ENCODE measurements around the gene GOLGA6L7.
"Not testable (repeated sequence)": the region's sequence is repeated elsewhere in the genome, so short reads cannot be mapped to it uniquely, and the experiment has no call there.

GOLGA6L7 gene, protein sequence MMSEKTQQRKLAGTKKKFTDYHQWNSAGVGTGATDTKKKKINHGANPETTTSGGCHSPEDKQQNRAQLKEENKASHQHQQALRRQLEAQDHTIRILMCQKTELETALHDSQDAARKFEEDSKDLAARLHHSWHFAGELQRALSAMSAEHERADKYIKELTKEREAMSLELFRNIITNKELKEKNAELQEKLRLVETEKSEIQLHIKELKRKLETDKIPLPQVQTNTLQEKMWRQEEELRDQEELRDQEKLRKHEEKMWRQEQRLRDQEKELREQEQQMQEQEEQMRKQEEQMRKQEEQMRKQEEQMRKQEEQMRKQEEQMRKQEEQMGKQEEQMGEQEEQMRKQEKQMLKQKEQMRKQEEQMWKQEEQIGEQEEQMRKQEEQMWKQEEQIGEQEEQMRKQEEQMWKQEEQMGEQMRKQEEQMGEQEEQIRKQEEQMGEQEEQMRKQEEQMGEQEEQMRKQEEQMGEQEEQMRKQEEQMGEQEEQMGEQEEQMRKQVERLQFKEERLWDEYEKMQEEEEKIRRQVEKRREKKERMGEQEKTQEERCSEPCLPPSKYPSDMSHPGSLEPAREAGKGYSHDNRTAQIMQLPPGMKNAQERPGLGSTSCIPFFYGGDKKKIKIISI
- total RNA-seq: 0 to 0.07 (median 0) reads per million in 9 experiments

- not testable (repeated sequence) for ATAC-seq (replicated peaks); H3K4me3 Mint-ChIP-seq; H3K27ac Mint-ChIP-seq; H3K4me1 Mint-ChIP-seq (ENCODE audit: low read depth in 2 of 2); H3K9me3 Mint-ChIP-seq; DNase-seq; H3K36me3 Mint-ChIP-seq (ENCODE audit: insufficient read depth); H3K27me3 Mint-ChIP-seq
These were observed at the start of gene GOLGA6L7 for GRCh38 chr15:28848521-28848920. Gene GOLGA6L7 (minus strand): TSS chr15:28848644. CDS start chr15:28848549, 95 bp downstream.

DNA sequence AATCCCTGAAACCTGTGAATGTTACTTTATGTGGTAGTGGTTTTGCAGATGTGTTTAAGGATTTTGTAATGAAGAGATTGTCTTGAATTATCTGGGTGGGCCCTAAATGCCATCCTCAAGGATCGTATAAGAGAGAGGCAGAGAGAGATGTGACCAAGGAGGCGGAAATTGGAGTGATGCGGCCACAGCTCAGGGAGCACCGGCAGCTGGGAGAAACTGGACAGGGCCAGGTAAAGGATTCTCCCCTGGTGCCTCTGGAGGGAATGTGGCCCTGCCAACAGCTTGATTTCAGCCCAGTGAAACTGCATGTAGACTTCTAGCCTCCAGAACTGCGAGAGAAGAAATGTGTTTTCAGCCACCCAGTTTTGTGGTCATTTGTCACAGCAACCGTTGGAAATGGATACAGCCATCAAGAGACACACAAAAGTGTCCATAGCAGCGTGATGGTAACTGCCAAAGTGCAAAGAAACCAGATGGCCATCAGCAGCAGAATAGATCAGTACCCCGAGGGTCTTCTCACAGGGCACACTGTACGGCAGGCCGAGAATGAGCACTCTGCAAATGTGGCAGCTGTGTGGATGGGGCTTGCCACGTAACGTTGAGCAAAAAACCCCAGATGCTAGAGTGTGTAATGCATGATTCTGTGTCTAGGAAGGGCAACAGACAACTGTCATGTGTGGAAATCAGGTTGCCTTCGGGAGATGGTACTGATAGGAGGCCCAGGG, 49.6 kb upstream of the GOLGA6L7 start:
- Mint-ChIP-seq H3K27ac (no peak overlapping the region), H3K27me3 (peaks cover 0 to 9% of the 10 kb centered on the region in 2 donors), H3K36me3 (ENCODE audit: insufficient read depth) (no peaks in the 10 kb centered on the region), H3K4me1 (ENCODE audit: low read depth in 2 of 2) (peaks cover 3 to 8% of the 10 kb centered on the region in 2 donors), H3K9me3 (no peaks in the 10 kb centered on the region), H3K4me3 (no peak overlapping the region)
- no peak for DNase-seq
- no peak for ATAC-seq (replicated peaks)

DNA sequence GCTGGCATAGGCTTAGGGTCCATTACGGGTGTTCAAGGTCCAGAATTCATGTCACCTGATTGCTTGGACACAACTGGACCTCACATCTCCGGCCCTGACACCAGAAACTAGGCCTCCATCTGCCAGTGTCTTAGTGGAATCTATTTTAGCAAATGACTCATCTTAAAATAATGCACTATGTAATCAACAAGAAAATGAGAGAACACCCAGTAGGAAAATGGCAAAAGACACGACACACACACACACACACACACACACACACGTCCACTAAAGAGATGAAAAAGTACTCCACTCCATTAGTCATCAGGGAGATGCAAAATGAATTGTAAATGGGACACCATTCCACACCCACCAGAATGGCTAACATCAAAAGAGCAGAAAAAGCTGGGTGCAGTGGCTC, 48.5 kb upstream of the GOLGA6L7 start:
- no peaks in the 10 kb centered on the region for H3K9me3 Mint-ChIP-seq

GRCh38 chr15:28895566-28895965, 47.1 kb upstream of the GOLGA6L7 start:
- Mint-ChIP-seq H3K4me1 (ENCODE audit: low read depth in 2 of 2) (peaks cover 15 to 17% of the 10 kb centered on the region in 2 donors), H3K27me3 (peaks cover 0 to 9% of the 10 kb centered on the region in 2 donors), H3K27ac (no peak overlapping the region), H3K4me3 (no peak overlapping the region), H3K36me3 (ENCODE audit: insufficient read depth) (no peaks in the 10 kb centered on the region), H3K9me3 (no peaks in the 10 kb centered on the region)
- DNase-seq (no peak), ATAC-seq (replicated peaks) (no peak)

More for the DNA sequence above, 48.5 kb upstream of the GOLGA6L7 start:
- Mint-ChIP-seq H3K4me1 (ENCODE audit: low read depth in 2 of 2) (peaks cover 4 to 12% of the 10 kb centered on the region in 2 donors), H3K4me3 (no peak overlapping the region), H3K27ac (no peak overlapping the region), H3K36me3 (ENCODE audit: insufficient read depth) (no peaks in the 10 kb centered on the region), H3K27me3 (peaks cover 0 to 9% of the 10 kb centered on the region in 2 donors)
- DNase-seq: no peak
- no peak for ATAC-seq (replicated peaks)

DNA sequence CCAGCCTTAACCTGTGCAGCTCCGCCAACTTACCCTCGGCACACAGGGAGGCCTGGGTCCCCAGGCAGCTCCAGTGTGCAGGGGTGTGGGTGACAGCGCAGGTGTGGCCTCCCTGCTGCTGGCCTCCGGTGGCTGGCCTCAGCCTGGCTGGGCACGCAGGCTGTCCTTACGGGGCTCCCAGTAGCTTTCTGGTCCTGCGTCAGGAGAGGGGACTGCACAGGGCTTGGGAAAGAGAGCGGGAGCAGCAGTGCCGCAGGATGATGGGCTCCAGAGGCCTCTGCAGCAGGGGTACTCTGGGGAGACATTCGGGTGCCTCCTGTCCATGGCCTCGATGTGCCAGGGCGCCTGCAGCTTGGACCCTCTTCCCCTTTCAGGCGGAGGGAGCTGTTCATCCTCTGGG, 46.7 kb upstream of the GOLGA6L7 start:
- no peak overlapping the region for H3K4me3 Mint-ChIP-seq
- DNase-seq (no peak), ATAC-seq (replicated peaks) (no peak)
- H3K4me1 Mint-ChIP-seq (ENCODE audit: low read depth in 2 of 2): peaks cover 19 to 21% of the 10 kb centered on the region in 2 donors
- no peaks in the 10 kb centered on the region for H3K9me3 Mint-ChIP-seq
- H3K27ac Mint-ChIP-seq: no peak overlapping the region
- peaks cover 0 to 9% of the 10 kb centered on the region in 2 donors for H3K27me3 Mint-ChIP-seq
- no peaks in the 10 kb centered on the region for H3K36me3 Mint-ChIP-seq (ENCODE audit: insufficient read depth)

GRCh38 chr15:28894631-28895030, 46.2 kb upstream of the GOLGA6L7 start:
- Mint-ChIP-seq H3K36me3 (ENCODE audit: insufficient read depth) (no peaks in the 10 kb centered on the region), H3K27me3 (peaks cover 0 to 9% of the 10 kb centered on the region in 2 donors), H3K9me3 (no peaks in the 10 kb centered on the region), H3K4me1 (ENCODE audit: low read depth in 2 of 2) (peaks cover 23 to 26% of the 10 kb centered on the region in 2 donors), H3K4me3 (no peak overlapping the region), H3K27ac (no peak overlapping the region)
- DNase-seq (no peak), ATAC-seq (replicated peaks) (no peak)

- peak overlapping the region in 1 of 2 donors; percentile 29 for H3K4me3 Mint-ChIP-seq
- ATAC-seq (replicated peaks): no peak
- no peaks in the 10 kb centered on the region for H3K36me3 Mint-ChIP-seq (ENCODE audit: insufficient read depth)
- no peak overlapping the region for H3K27ac Mint-ChIP-seq
- H3K9me3 Mint-ChIP-seq: no peaks in the 10 kb centered on the region
- H3K4me1 Mint-ChIP-seq (ENCODE audit: low read depth in 2 of 2): peaks cover 25 to 29% of the 10 kb centered on the region in 2 donors
- peaks cover 0 to 9% of the 10 kb centered on the region in 2 donors for H3K27me3 Mint-ChIP-seq
- no peak for DNase-seq
These were observed 44.6 kb upstream of the GOLGA6L7 start for GRCh38 chr15:28892789-28893610.

GRCh38 chr15:28891588-28891987, 43.1 kb upstream of the GOLGA6L7 start:
- H3K27ac Mint-ChIP-seq: peak overlapping the region in 1 of 2 donors; percentile 55
- ATAC-seq (replicated peaks) (no peak), DNase-seq (no peak)
- no peak overlapping the region for H3K4me3 Mint-ChIP-seq
- peaks cover 0 to 16% of the 10 kb centered on the region in 2 donors for H3K27me3 Mint-ChIP-seq
- H3K9me3 Mint-ChIP-seq: no peaks in the 10 kb centered on the region
- no peaks in the 10 kb centered on the region for H3K36me3 Mint-ChIP-seq (ENCODE audit: insufficient read depth)
- H3K4me1 Mint-ChIP-seq (ENCODE audit: low read depth in 2 of 2): peaks cover 27 to 33% of the 10 kb centered on the region in 2 donors

DNA sequence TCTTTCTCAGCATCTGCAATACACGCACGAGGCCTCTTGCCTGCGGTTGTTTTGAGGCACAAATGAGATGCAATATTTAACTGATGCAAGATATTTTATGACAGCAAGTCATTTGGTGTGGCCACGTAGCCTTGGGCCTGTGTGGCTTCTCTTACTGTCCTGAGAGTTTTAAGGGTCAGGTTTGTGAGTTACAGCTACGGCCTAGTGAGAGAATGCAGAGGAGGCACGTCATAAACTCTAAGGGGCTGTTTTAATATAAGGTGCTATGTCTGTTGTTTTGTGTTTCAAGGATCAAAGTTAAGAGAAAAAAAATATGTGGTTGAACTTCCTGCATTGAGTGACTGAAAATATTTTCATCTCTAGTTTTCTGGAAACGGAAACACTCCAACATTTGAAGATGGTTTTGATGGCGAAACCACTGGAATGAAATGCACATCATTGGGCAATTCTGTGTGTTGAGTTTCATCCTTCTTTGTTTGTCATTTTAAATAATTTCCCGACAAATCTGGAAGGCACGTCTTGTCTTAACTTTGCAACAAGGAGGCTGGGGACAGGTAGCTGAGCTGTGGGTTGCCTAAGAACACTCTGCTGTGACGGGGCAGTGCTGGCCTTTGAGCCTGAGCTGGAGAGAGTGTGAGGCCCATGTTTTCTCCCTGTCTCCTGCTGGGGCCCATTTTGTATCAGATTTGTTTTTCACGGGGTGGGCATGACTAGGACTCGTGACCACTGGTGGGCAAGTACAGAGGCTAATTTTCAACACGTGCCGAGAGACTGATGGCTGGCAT, 42.5 kb upstream of the GOLGA6L7 start:
- peak overlapping the region; percentile 55 to 89 for H3K27ac Mint-ChIP-seq
- peaks cover 27 to 33% of the 10 kb centered on the region in 2 donors for H3K4me1 Mint-ChIP-seq (ENCODE audit: low read depth in 2 of 2)
- H3K9me3 Mint-ChIP-seq: no peaks in the 10 kb centered on the region
- ATAC-seq (replicated peaks) (peak; percentile 63), DNase-seq (peak in 1 of 3 experiments; percentile 11)
- peaks cover 0 to 16% of the 10 kb centered on the region in 2 donors for H3K27me3 Mint-ChIP-seq
- no peaks in the 10 kb centered on the region for H3K36me3 Mint-ChIP-seq (ENCODE audit: insufficient read depth)
- peak overlapping the region; percentile 56 to 58 for H3K4me3 Mint-ChIP-seq

GRCh38 chr15:28890291-28890690, 41.8 kb upstream of the GOLGA6L7 start:
- not testable (repeated sequence) for H3K36me3 Mint-ChIP-seq (ENCODE audit: insufficient read depth); ATAC-seq (replicated peaks); H3K9me3 Mint-ChIP-seq; DNase-seq
- Mint-ChIP-seq H3K4me3 (peak overlapping the region; percentile 56 to 58), H3K4me1 (ENCODE audit: low read depth in 2 of 2) (peaks cover 27 to 33% of the 10 kb centered on the region in 2 donors), H3K27me3 (peaks cover 0 to 16% of the 10 kb centered on the region in 2 donors), H3K27ac (peak overlapping the region; percentile 55 to 89)

GRCh38 chr15:28889871-28890270, 41.4 kb upstream of the GOLGA6L7 start:
- peak overlapping the region in 1 of 2 donors; percentile 58 for H3K4me3 Mint-ChIP-seq
- H3K9me3 Mint-ChIP-seq; DNase-seq; ATAC-seq (replicated peaks); H3K36me3 Mint-ChIP-seq (ENCODE audit: insufficient read depth): not testable (repeated sequence)
- peaks cover 0 to 20% of the 10 kb centered on the region in 2 donors for H3K27me3 Mint-ChIP-seq
- peak overlapping the region; percentile 55 to 89 for H3K27ac Mint-ChIP-seq
- H3K4me1 Mint-ChIP-seq (ENCODE audit: low read depth in 2 of 2): peaks cover 27 to 33% of the 10 kb centered on the region in 2 donors

DNA sequence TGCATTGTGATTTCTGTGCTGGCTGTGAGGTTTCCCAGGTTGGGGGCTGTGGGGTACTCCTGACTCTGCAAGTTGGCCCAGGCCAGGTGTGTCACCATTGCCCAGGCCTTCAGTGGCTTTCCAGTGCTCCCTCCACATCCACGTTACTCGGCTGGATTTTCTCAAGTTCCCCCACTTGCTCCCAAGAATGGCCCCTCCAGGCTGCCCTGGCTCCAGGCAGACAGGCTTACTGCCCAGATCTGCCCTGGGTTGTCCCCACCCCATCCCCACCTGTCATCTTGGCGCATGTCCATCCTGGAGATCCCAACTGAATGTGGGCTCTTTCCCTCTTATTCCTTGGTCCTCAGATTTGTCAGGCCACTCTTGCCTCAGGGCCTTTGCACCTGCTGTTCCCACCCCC, 40.9 kb upstream of the GOLGA6L7 start:
- Mint-ChIP-seq H3K27me3 (peaks cover 0 to 19% of the 10 kb centered on the region in 2 donors), H3K4me1 (ENCODE audit: low read depth in 2 of 2) (peaks cover 25 to 33% of the 10 kb centered on the region in 2 donors), H3K36me3 (ENCODE audit: insufficient read depth) (no peaks in the 10 kb centered on the region), H3K9me3 (no peaks in the 10 kb centered on the region), H3K27ac (peak overlapping the region; percentile 55 to 89), H3K4me3 (peak overlapping the region in 1 of 2 donors; percentile 58)
- ATAC-seq (replicated peaks): no peak
- no peak for DNase-seq

All from effector memory CD8-positive, alpha-beta T cell (primary cell).